ENCODE measurements around the gene CIDEB. TPM values are rescaled to one million over a fixed set of nuclear protein-coding genes. Genes with fewer than 3 reads are reported as not detected.

Gene CIDEB
- total and polyA plus RNA-seq, 2 of the 13 experiments (the other 11 are each of a cell fraction or from before 2014, with no cell fraction given): 35.8 to 110 TPM

DNA sequence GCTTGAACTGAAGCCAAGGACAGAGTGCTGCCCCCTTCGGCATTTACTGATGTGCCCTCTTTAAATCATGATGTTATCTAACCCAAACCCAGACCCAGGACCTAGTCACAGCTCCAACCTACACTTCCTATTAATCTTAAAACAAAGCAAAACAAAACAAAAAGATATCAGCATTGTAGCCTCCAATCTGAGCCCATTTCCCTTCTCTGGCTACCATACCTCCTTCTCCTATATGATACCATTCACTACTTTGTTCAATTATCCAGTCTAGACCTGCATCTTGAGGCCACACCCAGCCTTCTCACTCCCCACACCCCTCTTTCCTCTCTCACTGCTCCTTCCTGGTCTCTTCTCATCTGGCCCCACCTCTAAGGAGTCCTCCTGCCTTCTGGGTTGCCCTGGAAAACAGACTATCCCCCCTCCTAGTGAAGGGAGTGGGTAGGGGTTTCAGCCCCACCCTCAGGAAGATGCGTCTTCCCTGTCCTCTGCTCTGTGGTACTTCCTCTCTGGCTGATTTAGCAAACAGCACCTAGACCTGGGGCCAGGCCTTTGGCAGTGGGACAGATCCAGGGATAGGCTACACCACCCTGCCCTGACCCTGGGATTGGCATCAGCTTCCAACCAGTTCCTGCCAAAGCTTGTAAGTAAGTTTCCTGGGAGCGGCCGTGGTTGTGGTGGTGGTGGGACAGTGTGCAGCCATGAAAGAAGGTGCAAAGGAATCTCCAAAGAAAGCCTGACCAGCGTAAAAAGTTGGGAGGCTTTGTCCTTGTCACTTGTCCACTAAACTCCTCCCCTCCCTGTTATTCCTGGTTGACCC, 6.8 kb upstream of the CIDEB start (continued):
- no peak for TF ChIP-seq ZBTB34 (CRISPR knock-in tag; IDR thresholded peaks at IDR 0.05)
- TF ChIP-seq TSC22D2 (CRISPR knock-in tag; IDR thresholded peaks at IDR 0.05; ENCODE audit: borderline replicate concordance): 0 out of 2 replicates have a peak, but pooled peaks have one; percentile 2
- no peak for TF ChIP-seq KDM4B (CRISPR knock-in tag; IDR thresholded peaks at IDR 0.05)
- no peak for TF ChIP-seq ZGPAT (CRISPR knock-in tag; IDR thresholded peaks at IDR 0.05)
- no peak for TF ChIP-seq BRF2 (CRISPR knock-in tag; IDR thresholded peaks at IDR 0.05)
- 0 out of 2 replicates have a peak, but pooled peaks have one; percentile 47 for TF ChIP-seq ZNF251 (CRISPR knock-in tag; IDR thresholded peaks at IDR 0.05)
- TF ChIP-seq, protein P1, sequence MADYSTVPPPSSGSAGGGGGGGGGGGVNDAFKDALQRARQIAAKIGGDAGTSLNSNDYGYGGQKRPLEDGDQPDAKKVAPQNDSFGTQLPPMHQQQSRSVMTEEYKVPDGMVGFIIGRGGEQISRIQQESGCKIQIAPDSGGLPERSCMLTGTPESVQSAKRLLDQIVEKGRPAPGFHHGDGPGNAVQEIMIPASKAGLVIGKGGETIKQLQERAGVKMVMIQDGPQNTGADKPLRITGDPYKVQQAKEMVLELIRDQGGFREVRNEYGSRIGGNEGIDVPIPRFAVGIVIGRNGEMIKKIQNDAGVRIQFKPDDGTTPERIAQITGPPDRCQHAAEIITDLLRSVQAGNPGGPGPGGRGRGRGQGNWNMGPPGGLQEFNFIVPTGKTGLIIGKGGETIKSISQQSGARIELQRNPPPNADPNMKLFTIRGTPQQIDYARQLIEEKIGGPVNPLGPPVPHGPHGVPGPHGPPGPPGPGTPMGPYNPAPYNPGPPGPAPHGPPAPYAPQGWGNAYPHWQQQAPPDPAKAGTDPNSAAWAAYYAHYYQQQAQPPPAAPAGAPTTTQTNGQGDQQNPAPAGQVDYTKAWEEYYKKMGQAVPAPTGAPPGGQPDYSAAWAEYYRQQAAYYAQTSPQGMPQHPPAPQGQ (CRISPR knock-in tag; IDR thresholded peaks at IDR 0.05; ENCODE audit: borderline replicate concordance): no peak
- no peak for TF ChIP-seq ZNF432 (CRISPR knock-in tag; IDR thresholded peaks at IDR 0.05; ENCODE audit: borderline replicate concordance)
- no peak for TF ChIP-seq ESRRA (CRISPR knock-in tag; IDR thresholded peaks at IDR 0.05; ENCODE audit: low read depth)
- TF ChIP-seq NFYB (CRISPR knock-in tag; IDR thresholded peaks at IDR 0.05): no peak
- TF ChIP-seq, protein P2, sequence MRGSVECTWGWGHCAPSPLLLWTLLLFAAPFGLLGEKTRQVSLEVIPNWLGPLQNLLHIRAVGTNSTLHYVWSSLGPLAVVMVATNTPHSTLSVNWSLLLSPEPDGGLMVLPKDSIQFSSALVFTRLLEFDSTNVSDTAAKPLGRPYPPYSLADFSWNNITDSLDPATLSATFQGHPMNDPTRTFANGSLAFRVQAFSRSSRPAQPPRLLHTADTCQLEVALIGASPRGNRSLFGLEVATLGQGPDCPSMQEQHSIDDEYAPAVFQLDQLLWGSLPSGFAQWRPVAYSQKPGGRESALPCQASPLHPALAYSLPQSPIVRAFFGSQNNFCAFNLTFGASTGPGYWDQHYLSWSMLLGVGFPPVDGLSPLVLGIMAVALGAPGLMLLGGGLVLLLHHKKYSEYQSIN (CRISPR knock-in tag; IDR thresholded peaks at IDR 0.05; ENCODE audit: borderline replicate concordance): no peak
- TF ChIP-seq ZNF570 (CRISPR knock-in tag; IDR thresholded peaks at IDR 0.05; ENCODE audit: borderline replicate concordance): no peak
- no peak for TF ChIP-seq IRF9 (CRISPR knock-in tag; IDR thresholded peaks at IDR 0.05; ENCODE audit: borderline replicate concordance)
- TF ChIP-seq GATA4 (IDR thresholded peaks at IDR 0.05; ENCODE audit: borderline replicate concordance, low read depth): 0 out of 2 replicates have a peak, but pooled peaks have one; percentile 6
- TF ChIP-seq CAMTA2 (CRISPR knock-in tag; IDR thresholded peaks at IDR 0.05; ENCODE audit: borderline replicate concordance): no peak
- no peak for TF ChIP-seq STAG1 (CRISPR knock-in tag; IDR thresholded peaks at IDR 0.05)
- no peak for TF ChIP-seq EEA1 (CRISPR knock-in tag; IDR thresholded peaks at IDR 0.05; ENCODE audit: borderline replicate concordance)
- TF ChIP-seq ZBTB7A (CRISPR knock-in tag; IDR thresholded peaks at IDR 0.05): peak; percentile 30; the same call in 1 of the 2 replicates
- TF ChIP-seq GLI4 (CRISPR knock-in tag; IDR thresholded peaks at IDR 0.05; ENCODE audit: borderline replicate concordance): no peak
- TF ChIP-seq TMF1 (CRISPR knock-in tag; IDR thresholded peaks at IDR 0.05; ENCODE audit: low read depth): no peak
- TF ChIP-seq ELF3 (CRISPR knock-in tag; IDR thresholded peaks at IDR 0.05): no peak

All from HepG2 (cell line).